GM12872 (cell line): Measurements from ENCODE around the gene ADD1.

ENCODE experiments used
- TF ChIP-seq, protein P1 (sequence below): IDR thresholded peaks from 3 replicates; pipeline ENCODE4 v1.5.1; 2011; ENCODE audit warnings: low read depth, mild to moderate bottlenecking, low read length, moderate library complexity; ENCODE audit not compliant: insufficient read depth

The ADD1 gene

DNA sequence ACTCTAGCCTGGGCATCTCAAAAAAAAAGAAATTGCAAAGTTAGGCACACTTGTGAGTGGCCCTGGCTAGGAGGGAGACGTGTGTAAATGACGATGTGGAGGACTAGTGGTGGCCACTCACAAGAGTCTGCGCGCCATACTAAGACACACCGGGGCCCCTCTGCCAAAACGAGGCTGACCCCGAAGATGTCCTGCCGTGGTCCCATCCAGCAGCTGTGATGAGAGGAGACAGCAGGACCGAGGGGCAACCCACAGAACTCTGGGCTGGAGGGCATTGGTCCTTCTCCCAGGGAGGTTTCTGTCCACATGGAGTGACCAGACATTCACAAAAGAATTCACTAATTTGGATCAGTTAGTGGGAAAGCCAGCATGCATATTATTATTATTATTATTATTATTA is 72.1 kb downstream of the ADD1 start:
- TF ChIP-seq, protein P1, sequence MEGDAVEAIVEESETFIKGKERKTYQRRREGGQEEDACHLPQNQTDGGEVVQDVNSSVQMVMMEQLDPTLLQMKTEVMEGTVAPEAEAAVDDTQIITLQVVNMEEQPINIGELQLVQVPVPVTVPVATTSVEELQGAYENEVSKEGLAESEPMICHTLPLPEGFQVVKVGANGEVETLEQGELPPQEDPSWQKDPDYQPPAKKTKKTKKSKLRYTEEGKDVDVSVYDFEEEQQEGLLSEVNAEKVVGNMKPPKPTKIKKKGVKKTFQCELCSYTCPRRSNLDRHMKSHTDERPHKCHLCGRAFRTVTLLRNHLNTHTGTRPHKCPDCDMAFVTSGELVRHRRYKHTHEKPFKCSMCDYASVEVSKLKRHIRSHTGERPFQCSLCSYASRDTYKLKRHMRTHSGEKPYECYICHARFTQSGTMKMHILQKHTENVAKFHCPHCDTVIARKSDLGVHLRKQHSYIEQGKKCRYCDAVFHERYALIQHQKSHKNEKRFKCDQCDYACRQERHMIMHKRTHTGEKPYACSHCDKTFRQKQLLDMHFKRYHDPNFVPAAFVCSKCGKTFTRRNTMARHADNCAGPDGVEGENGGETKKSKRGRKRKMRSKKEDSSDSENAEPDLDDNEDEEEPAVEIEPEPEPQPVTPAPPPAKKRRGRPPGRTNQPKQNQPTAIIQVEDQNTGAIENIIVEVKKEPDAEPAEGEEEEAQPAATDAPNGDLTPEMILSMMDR, result no peak

DNA sequence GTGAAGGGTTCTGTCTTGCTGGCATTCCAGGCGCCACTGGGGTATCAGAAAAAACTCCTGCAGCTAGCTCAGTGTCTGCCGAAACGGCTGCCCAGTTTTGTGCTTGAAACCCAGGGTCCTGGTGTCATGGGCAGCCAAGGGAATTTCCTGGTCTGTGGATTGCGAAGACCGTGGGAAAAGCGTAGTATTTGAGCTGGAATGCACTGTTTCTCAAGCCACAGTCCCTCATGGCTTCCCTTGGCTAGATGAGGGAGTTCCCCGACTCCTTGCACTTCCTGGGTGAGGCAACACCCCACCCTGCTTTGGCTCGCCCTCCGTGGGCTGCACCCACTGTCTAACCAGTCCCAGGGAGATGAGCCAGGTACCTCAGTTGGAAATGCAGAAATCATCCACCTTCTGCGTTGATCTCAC is 79.5 kb downstream of the ADD1 start:
- TF ChIP-seq, protein P1, result no peak

DNA sequence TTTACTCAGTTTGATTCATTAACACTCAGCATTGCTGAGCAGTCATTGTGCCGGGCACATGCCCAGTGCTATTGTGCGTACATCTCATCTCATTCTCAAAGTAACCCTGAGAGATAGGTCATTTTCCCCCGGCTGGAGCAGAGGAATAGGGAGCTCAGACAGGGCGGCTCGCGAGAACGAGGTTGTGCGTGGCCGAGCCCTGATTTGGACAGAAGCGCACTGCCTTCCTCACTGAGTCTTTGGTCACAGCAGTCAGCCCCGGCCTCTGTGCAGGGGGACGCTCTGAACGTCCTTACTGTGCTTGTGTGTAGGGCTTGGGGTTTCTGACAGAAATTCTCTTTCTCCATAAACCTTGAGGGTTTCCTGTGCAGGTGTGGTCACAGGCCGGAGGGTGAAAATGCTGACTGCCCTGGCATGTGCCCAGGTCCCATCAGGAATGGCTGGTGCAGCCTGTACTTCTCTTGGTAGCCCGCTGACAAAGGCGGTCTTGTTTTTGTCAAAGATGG is 80.1 kb downstream of the ADD1 start:
- TF ChIP-seq, protein P1, result no peak

DNA sequence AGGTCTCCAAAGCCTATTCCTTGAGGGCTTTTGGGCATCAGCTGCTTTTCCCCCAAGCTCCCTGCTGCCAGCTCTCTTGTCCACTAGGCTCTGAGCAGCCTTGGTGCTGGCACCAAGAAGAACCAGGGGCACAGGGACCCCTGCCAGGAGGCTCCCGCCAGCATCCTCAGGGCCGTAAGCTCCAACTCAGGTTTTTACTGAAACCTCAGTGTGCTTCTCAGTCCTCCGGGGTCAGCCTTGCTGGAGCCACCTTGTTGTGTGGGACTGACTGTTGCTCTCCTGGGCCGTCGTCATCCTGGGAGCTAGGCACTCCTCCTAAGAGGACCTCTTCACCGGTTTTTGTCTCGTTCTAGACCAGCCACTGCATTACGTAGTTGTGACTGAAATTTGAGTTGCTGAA is 80.6 kb downstream of the ADD1 start:
- TF ChIP-seq, protein P1, result no peak

DNA sequence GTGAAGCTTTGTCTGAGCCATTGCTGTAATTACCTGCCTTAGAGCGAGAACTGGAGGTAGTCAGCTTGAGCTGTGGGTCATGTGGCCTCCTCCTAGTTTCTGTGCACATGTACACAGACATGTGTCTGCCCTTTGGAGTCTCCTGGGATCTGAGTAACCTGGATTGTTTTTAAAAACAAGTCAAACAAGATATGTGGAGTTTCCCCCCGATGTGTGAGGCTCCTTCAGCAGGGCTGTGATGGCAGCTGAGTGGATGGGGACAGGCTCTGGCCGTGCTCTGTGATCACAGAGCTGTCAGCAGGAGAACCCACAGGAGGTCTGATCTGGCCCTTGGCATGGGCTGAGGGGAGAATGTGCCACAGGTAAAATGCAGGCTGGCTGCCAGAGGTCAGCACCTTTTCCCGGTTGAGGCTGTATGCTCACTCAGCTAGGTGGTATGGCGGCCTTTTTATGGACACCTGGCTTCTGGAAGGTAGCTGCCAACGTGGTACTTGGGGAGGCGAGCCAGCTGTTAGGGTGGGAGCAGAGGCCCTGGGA is 81.2 kb downstream of the ADD1 start:
- TF ChIP-seq, protein P1, result no peak

DNA sequence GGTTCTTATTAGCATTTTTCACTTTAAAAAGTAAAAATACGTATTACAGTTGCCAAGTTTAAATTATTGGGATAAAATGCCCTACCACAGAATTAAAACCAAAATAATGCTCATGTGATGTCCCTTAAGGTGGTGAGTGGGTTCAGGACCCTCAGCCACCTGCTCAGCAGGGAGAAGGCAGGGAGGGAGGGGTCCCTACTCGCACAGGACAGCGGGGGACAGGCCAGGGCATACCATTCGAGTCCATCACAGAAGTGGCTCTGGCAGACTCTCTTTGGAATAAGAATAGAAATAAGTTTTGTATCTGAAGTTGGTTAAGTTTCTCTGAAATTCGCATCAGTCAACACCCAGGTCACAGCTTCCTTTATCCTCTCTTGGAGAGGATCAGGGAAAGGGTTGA is 81.9 kb downstream of the ADD1 start:
- TF ChIP-seq, protein P1, result no peak

DNA sequence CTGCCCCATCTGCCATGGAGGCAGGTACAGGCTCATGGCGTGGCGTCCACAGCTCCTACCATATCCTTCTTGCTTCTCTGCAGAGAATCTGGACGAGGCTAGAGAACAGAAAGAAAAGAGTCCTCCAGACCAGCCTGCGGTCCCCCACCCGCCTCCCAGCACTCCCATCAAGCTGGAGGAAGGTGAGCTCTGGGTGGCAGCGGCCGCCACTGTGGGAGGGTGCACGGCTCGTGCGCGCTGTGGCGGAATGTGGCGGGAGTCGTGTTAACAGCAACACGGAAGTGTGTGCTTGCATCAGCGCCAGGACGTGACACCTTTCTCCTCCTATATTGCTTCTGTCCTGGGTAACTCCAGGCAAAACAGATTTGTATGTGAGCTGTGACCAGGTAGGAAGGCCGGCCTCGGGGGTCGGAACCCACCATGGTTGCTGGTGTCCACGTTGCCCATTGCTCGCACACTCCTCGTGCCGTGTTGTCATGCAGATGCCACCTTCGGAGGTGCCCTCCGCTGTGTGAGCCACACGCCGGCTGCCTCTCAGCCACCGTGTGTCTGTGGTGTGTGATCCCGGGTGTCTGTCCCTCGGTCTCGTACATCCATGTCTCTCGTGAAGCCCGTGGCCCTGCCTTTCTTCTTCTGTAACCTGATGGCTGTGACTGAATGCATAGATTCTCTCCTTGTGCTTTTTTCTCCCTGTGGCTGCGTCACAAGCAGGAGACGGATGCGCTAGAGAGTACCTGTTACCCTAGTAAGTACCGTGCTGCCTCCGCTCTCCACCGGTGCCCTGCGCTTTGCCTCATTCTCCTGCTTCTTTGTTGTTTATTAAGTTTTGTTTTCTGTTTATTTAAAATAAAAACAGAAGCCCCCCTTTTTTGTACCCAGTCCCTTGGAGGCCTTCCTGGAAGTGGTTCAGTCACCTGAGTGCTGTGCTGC is 82.6 kb downstream of the ADD1 start:
- TF ChIP-seq, protein P1, result no peak
